HG02571 (cell line): ENCODE measurements around the gene CPED1.
"Not testable (repeated sequence)": the region's sequence is repeated elsewhere in the genome, so short reads cannot be mapped to it uniquely, and the experiment has no call there.

Experiments
- ATAC-seq: cut with Tn5 transposase; IDR thresholded peaks from one replicate; pipeline ENCODE4 v1.9.1; 2021; ENCODE audit warnings: mild to moderate bottlenecking, moderate library complexity; ENCODE audit not compliant: unreplicated experiment

The CPED1 gene

GRCh38 chr7:120981117-120981516 lies 7.4 kb upstream of the CPED1 start:
- no peak for ATAC-seq

DNA sequence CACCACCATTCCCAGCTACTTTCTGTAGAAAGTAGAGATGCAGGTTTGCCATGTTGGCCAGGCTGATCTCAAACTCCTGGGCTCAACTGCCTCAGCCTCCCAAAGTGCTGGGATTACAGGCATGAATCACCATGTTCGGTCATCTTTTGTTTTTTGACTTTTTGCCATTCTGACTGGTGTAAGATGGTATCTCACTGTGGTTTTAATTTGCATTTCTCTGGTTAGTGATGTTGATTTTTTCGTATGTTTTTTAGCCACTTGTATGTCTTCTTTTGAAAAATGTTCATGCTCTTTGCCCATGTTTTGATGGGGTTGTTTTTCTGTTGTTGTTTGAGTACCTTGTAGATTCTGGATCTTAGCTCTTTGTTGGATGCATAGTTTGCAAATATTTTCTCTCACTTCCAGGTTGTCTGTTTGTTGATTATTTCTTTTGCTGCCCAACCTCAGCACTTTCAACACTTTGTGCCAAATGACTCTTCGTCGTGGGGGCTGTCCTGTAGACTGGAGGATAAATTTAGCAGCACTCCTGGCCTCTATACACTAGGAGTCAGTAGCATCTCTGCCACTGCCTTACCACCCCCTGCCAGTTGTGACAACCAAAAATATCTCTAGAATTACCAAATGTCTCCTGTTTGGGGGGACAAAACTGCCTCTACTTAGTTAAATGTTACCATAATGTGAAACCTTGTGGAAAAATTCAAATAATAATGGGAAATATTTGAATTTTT lies 6.5 kb upstream of the CPED1 start:
- ATAC-seq: no peak

DNA sequence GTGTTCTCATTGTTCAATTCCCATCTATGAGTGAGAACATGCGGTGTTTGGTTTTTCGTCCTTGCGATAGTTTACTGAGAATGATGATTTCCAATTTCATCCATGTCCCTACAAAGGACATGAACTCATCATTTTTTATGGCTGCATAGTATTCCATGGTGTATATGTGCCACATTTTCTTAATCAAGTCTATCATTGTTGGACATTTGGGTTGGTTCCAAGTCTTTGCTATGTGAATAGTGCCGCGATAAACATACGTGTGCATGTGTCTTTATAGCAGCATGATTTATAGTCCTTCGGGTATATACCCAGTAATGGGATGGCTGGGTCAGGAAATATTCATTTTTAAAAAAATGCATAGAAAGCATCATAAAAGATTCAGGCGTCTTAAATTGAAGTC lies 4.9 kb upstream of the CPED1 start:
- not testable (repeated sequence) for ATAC-seq

- ATAC-seq: no peak
These were observed 4.1 kb upstream of the CPED1 start for GRCh38 chr7:120984406-120984805.

DNA sequence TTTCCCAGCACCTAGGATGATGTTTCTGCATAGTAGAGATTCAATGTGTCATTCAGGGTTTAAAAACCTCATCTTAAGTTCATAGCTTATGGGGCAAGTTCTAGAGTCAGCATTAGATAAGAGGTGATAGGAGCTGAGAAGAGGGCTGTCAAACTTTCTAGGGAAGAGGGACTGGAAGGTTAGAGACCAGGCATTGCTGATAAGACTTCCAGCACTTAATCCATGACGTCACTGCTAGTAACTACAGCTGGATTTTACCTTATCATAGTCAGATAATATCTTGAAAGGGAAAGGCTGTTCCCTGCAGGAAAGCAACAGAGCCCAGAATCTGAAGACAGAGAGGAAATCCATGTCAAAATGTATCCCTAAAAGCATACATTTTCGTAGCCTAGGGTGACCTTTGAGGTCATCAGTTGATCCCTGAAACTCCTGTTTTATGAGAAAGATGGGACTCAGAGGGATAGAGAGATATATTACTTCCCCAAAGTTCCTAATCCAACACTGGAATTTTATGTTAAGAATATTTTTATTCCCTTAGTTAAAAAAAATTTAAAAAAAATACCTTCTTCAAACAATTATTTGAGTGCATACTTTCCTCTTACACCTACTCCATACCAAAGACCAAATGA lies 3.3 kb upstream of the CPED1 start:
- ATAC-seq: no peak

- ATAC-seq: no peak
These were observed 2.7 kb upstream of the CPED1 start for GRCh38 chr7:120985839-120986238.

DNA sequence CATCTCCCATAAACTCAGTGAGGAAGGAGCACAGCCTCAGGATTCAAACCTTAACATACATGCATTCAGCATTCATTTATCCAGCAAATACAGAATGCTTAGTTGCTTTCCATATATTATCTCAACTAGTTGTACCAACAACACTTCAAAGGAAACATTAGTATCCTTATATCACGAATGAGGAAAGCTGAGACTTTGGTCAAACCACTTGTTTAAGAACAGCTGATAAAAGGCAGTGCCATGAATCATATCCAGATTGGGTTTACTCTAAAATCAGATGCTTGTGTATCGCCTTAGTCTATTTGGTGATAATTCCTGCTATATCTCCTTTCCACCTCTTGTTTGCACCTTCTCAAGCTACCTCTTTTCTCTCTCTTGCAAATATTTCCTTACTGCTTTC lies 1.9 kb upstream of the CPED1 start:
- ATAC-seq: no peak

GRCh38 chr7:120987280-120987679 lies 1.2 kb upstream of the CPED1 start:
- ATAC-seq: no peak

GRCh38 chr7:120987683-120988590 lies 574 bp upstream of the CPED1 start:
- ATAC-seq: peak; percentile 93

DNA sequence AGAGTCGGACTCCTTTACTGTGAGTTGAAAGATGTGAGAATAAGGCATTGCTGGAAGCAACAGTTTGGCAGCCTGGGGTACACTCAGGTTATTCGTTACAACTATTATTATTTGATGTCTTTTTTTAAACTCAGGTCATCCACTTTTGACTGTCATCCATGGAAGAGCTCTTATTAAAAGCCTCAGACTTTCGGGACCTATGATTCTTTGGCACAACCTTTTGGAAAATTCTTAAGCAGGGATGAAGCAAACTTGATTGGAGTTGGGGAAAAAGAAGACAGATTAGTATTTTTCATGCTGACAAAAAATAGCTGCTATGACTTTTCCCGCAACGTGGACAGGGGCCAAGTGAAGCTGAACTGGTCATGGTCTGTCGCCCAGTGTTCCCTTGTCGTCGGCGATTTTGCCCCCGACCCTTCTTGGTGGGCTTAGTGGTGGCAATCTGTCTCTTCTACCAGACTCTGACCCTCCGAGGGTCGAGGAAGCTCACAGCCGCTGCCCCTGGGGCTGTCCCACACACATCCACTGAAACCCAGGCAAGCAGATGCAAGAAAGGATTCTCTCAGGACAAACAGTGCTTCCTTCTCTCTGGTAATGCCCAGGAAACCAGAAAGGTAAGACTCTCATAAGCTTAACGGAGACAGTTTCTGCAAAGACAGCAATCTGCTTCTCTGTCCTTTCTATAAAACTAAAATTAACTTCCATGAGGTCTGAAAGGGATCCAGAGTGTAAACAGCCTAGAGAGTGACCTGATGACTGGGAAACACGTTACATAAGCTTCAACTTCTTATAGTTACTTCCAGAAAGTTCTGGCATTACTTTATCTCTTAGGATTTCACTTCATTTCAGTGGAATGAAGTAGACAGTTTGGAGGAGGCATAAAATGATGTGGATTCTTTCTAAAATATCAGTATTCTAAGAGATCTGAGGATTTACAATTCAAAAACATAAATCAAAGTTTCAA lies 1.0 kb downstream of the CPED1 start:
- ATAC-seq: no peak

DNA sequence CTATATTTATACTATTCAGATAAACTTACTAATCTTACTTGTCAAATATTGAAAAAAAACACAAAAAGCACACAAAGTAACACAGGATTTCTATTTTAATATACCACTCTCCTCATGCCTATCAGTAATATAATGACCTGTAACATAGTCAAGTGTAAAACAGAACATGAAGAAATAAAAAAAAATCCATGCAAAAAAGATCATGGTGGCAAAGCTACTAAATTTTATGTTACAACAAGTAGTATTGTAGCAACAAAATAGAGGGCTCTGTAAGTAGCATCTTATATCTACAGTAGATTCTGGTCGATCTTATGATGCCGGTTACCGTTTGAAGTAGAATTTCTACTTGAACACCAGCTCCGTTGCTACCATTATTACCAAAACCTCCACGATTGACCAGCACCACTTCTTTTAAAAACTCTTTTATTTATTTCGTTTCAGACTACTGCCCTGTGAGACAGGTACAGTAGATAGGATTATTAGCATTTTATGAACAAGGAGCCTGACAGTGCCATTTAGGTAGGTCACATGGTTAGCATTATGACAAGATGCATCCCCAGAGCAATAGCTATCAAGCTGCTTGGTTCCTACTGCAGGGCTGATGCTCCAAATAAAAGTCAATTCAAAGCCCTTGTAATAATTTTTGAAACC lies 2.1 kb downstream of the CPED1 start:
- ATAC-seq: no peak

GRCh38 chr7:120991161-120991560 lies 2.6 kb downstream of the CPED1 start:
- no peak for ATAC-seq

- ATAC-seq: no peak
These were observed 3.1 kb downstream of the CPED1 start for GRCh38 chr7:120991581-120991980.

DNA sequence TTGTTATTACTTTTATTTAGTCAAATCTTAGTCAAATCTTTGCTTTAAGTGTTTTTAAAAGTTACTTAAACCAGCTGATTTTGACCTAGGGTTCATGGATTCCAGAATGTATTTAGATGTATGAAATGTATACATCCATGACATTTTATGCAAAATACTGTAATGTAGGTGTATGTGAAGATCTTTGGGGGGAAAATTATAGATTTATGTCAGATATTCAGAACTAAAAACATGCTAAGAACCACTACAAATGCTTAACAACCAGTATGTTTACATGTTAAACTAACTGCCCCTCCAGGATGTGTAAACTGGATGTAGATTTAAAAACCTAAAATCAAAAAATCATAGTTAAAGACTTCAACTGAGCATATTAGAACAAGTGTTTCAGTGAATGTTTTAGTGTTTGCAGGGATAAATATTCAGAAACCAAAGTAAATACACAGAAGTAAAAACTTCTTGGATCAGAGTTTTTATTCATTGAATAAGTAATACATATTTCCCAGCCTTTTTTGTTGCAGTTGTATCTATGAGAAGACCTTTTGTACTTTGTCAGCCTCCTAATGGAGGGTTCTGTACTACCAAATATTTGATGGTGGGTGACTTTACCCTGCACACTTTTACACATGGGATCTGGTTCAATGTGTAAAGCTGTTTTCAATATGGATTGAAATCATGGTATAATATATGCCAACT lies 3.9 kb downstream of the CPED1 start:
- ATAC-seq: no peak

GRCh38 chr7:120992965-120993494 lies 4.5 kb downstream of the CPED1 start:
- ATAC-seq: no peak

DNA sequence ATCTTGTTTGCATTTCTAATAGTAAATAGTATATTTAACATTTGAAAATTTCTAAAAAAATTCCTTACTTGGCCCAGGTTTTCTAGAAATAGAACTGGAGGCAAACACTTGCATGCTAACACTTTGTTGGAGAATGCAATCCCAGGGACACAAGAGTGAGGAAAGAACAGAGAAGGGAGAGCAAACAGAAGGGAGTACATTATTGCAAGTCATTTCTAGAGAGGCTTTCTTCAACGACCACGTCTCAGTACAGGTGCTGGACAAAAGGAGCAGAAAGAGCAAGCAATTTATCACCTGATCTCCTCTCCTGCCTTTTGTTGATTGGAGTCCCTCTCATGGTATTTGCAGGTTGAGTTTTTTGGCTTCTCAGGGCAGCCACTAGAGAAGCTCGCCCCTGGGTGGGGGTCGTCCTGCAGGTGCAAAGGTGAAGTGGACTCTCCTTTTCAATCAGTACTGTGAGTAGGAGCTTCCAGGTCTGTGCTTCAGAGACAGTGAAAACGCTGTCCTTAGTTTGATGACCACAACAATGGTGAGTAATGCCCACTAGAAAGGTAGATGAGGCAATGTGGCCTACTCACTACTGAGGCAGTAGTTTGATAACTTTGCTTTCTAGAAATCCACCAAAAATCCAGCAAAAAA lies 5.2 kb downstream of the CPED1 start:
- ATAC-seq: no peak

DNA sequence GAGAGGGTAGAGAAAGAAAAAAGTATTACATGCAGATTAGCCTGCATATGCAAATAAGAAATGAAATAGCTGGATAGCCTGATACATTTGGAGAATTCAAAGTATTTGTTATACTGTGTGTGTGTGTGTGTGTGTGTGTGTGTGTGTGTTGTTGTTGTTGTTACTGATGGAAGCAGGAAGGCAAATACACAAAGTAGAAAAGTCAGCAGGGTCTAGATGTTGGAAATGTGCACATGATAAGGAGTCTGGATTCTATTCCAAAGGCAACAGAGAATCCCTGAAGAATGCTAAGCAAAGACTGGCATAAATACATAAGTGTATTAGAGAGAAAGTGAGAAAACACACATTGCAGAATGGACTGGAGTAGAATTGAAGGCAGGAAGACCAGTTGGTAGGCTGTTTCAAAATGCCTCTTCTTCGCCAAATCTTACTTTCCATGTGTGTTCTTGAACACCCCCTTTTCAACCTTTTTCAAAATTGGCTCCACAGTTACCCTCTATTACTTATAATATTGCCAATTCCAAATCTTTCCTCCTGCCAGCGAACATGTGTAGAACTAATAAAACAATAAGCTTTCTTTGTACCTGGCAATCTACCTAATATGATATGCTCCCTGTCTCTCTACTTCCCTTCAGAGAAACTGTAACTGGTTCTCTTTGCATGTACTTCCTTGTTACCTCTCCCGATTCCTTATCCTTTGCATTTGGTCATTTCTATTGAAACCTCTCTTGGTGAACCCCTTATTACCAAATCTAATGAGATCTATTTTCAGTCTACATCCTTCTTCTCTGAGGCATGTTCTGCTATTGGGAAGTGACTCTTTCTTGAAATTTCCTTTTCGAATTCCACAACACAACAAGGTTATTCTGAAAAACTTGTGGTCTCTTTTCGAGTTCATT lies 6.2 kb downstream of the CPED1 start:
- no peak for ATAC-seq

DNA sequence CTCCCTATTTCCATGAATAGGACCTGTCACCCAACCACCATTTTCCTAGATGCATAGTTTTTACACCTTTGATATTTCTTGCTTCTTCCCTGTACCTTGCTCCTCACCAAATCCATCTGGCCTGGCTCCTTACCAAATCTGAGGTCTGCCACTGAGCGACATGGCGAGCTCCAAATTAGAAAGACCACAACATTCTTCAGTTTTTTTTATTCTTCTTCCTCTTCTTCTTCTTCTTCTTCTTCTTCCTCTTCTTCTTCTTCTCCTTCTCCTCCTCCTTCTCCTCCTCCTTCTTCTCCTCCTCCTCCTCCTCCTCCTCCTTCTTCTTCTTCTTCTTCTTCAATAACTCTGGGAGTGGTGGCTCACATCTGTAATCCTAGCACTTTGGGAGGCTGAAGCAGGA lies 7.1 kb downstream of the CPED1 start:
- no peak for ATAC-seq
